HepG2 (cell line): ENCODE data around the gene NRIP2. TPM values are rescaled to one million over a fixed set of nuclear protein-coding genes. Genes with fewer than 3 reads are reported as not detected.
A peak's percentile ranks its signal among the peaks of the same experiment; 100 is the strongest.

Experiments used
- AHR ChIP-seq: IDR thresholded peaks from 2 replicates; pipeline ENCODE4 v1.6.1; 2018; ENCODE audit warnings: missing genetic modification reagents, missing compliant biosample characterization
- ARNT2 ChIP-seq: sonication (generic); formaldehyde crosslinking; IDR thresholded peaks from 2 replicates; pipeline ENCODE4 v1.8.0; 2022; ENCODE audit warnings: mild to moderate bottlenecking, low read depth, missing genetic modification reagents, moderate library complexity
- CC2D1A ChIP-seq: sonication (generic); formaldehyde crosslinking; IDR thresholded peaks from 2 replicates; pipeline ENCODE4 v1.8.1; 2023; ENCODE audit warnings: mild to moderate bottlenecking, missing genetic modification reagents
- FUBP1 ChIP-seq: sonication (generic); formaldehyde crosslinking; IDR thresholded peaks from 2 replicates; pipeline ENCODE4 v1.5.1; 2020; ENCODE audit warnings: missing genetic modification reagents, mild to moderate bottlenecking, borderline replicate concordance
- HOXA7 ChIP-seq: sonication (generic); formaldehyde crosslinking; IDR thresholded peaks from 2 replicates; pipeline ENCODE4 v1.8.1; 2022; ENCODE audit warnings: mild to moderate bottlenecking, missing genetic modification reagents, moderate library complexity
- KLF15 ChIP-seq: sonication (generic); formaldehyde crosslinking; IDR thresholded peaks from 2 replicates; pipeline ENCODE4 v1.8.1; 2023; ENCODE audit warnings: borderline replicate concordance, mild to moderate bottlenecking, inconsistent platforms, missing genetic modification reagents, mixed read lengths
- KLF16 ChIP-seq, 2 experiments: sonication (generic) in 1 of 2; formaldehyde crosslinking in 1 of 2; IDR thresholded peaks; 2 replicates each; pipeline versions ENCODE4 v1.6.1 to v1.8.0; 2016 to 2023; ENCODE audit warnings: missing genetic modification reagents in 2 of 2, missing compliant biosample characterization in 1 of 2
- PBX2 ChIP-seq: IDR thresholded peaks from 2 replicates; pipeline ENCODE4 v1.6.1; 2016; ENCODE audit warnings: control low read depth
- PHF20 ChIP-seq: sonication (generic); formaldehyde crosslinking; IDR thresholded peaks from 2 replicates; pipeline ENCODE4 v1.5.0; 2020; ENCODE audit warnings: mild to moderate bottlenecking, missing genetic modification reagents
- RFXANK ChIP-seq: IDR thresholded peaks from 2 replicates; pipeline ENCODE4 v1.6.1; 2016
- SMAD3 ChIP-seq: sonication (generic); formaldehyde crosslinking; IDR thresholded peaks from 2 replicates; pipeline ENCODE4 v1.4.0; 2020; ENCODE audit warnings: missing genetic modification reagents
- SP5 ChIP-seq: IDR thresholded peaks from 2 replicates; pipeline ENCODE4 v1.6.1; 2016; ENCODE audit warnings: low read depth, borderline replicate concordance
- TMF1 ChIP-seq: sonication (generic); formaldehyde crosslinking; IDR thresholded peaks from 2 replicates; pipeline ENCODE4 v1.8.1; 2022; ENCODE audit warnings: low read depth, missing genetic modification reagents
- ZBTB10 ChIP-seq: sonication (generic); formaldehyde crosslinking; IDR thresholded peaks from 2 replicates; pipeline ENCODE4 v1.4.0; 2020; ENCODE audit warnings: missing genetic modification reagents, borderline replicate concordance
- ZMYM4 ChIP-seq: sonication (generic); formaldehyde crosslinking; IDR thresholded peaks from 2 replicates; pipeline ENCODE4 v1.8.1; 2023; ENCODE audit warnings: mild to moderate bottlenecking, missing genetic modification reagents
- ZNF441 ChIP-seq: sonication (generic); formaldehyde crosslinking; IDR thresholded peaks from 2 replicates; pipeline ENCODE4 v1.7.0; 2021; ENCODE audit warnings: missing genetic modification reagents, borderline replicate concordance
- ZNF614 ChIP-seq: IDR thresholded peaks from 2 replicates; pipeline ENCODE4 v1.6.1; 2018; ENCODE audit warnings: missing biosample characterization, missing genetic modification reagents, inconsistent platforms, borderline replicate concordance
- ZNF615 ChIP-seq: sonication (generic); formaldehyde crosslinking; IDR thresholded peaks from 2 replicates; pipeline ENCODE4 v1.5.0; 2020; ENCODE audit warnings: mild to moderate bottlenecking, missing genetic modification reagents, borderline replicate concordance
- ZNF709 ChIP-seq: sonication (generic); formaldehyde crosslinking; IDR thresholded peaks from 2 replicates; pipeline ENCODE4 v1.5.0; 2020; ENCODE audit warnings: mild to moderate bottlenecking, missing genetic modification reagents
- ZNF891 ChIP-seq: sonication (generic); formaldehyde crosslinking; IDR thresholded peaks from 2 replicates; pipeline ENCODE4 v1.5.0; 2020; ENCODE audit warnings: mild to moderate bottlenecking, missing genetic modification reagents
- polyA plus RNA-seq, 8 experiments: library from polyadenylated mRNA; depleted of rRNA in 3 of 8; stranded (reverse) in 7 of 8; unstranded in 1 of 8; fragments of >200 nt; fragmentation: Illumina TruSeq in 4 of 8; extraction: Trizol in 4 of 8; gene quantifications; 2 replicates each; pipeline versions ENCODE4 v1.2.1 to v1.2.3, GENCODE V29; 2011 to 2016; ENCODE audit warnings: low read depth in 4 of 8, missing spikeins in 1 of 8, mixed read lengths in 1 of 8; ENCODE audit not compliant: insufficient read depth in 1 of 8
- total RNA-seq, 5 experiments: library from RNA; depleted of rRNA; stranded (reverse); fragments of >200 nt; fragmentation: Illumina TruSeq; extraction: Trizol; gene quantifications; 2 replicates each; pipeline ENCODE4 v1.2.3, GENCODE V29; 2016; ENCODE audit warnings: low read depth in 1 of 5
- TF ChIP-seq, protein P1 (sequence below): sonication (generic); formaldehyde crosslinking; IDR thresholded peaks from 2 replicates; pipeline ENCODE4 v1.4.0; 2020; ENCODE audit warnings: missing genetic modification reagents
- TF ChIP-seq, protein P2 (sequence below): sonication (generic); formaldehyde crosslinking; IDR thresholded peaks from 2 replicates; pipeline ENCODE4 v1.4.0; 2020; ENCODE audit warnings: mild to moderate bottlenecking, missing genetic modification reagents

NRIP2 gene
- total and polyA plus RNA-seq, 2 of the 13 experiments (the other 11 are each of a cell fraction or from before 2014, with no cell fraction given), result not detected

DNA sequence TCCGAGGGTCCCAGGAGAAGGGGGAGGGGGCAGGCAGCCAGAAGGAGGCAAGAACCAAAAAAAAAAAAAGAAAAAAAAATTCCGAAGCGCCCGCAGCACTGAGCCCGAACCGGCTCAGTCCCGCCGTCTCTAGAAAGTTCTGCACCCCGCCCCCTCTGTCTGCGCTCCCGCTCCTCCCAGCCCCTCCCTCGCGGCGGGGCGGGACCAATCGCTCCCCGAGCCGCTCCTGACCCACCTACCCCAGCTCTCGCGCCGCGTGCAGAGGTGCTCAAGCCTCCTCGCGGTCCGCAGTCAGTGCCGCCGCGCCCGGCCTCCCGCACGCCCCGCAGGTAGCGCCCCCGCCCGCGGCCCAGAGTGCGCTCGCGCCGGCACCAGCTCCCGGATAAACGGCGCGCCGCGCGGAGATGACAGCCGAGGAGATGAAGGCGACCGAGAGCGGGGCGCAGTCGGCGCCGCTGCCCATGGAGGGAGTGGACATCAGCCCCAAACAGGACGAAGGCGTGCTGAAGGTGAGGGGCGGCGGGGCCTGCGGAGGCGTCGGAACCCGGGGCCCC, 40.0 kb downstream of the NRIP2 start, which contains the start of gene FKBP4 (continued):
- TF ChIP-seq, protein P1, sequence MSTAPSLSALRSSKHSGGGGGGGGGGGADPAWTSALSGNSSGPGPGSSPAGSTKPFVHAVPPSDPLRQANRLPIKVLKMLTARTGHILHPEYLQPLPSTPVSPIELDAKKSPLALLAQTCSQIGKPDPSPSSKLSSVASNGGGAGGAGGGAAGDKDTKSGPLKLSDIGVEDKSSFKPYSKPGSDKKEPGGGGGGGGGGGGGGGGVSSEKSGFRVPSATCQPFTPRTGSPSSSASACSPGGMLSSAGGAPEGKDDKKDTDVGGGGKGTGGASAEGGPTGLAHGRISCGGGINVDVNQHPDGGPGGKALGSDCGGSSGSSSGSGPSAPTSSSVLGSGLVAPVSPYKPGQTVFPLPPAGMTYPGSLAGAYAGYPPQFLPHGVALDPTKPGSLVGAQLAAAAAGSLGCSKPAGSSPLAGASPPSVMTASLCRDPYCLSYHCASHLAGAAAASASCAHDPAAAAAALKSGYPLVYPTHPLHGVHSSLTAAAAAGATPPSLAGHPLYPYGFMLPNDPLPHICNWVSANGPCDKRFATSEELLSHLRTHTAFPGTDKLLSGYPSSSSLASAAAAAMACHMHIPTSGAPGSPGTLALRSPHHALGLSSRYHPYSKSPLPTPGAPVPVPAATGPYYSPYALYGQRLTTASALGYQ (CRISPR knock-in tag), result 0 out of 2 replicates have a peak, but pooled peaks have one; percentile 34
- TF ChIP-seq PHF20 (CRISPR knock-in tag), result no peak
- TF ChIP-seq ZNF891 (CRISPR knock-in tag), result peak; percentile 36; the same call in 1 of the 2 replicates
- TF ChIP-seq KLF15 (CRISPR knock-in tag), result peak; percentile 72; the same call in 1 of the 2 replicates
- no peak for TF ChIP-seq SMAD3 (CRISPR knock-in tag)
- no peak for TF ChIP-seq FUBP1 (CRISPR knock-in tag)
- no peak for TF ChIP-seq PBX2 (CRISPR knock-in tag)
- TF ChIP-seq KLF16 (CRISPR knock-in tag; IDR thresholded peaks at IDR 0.05), result peak in 1 of 2 experiments; percentile 63; a peak in 1 of 4 replicates
- 0 out of 2 replicates have a peak, but pooled peaks have one; percentile 37 for TF ChIP-seq RFXANK
- TF ChIP-seq SP5 (CRISPR knock-in tag), result peak; percentile 41; the same call in 1 of the 2 replicates
- TF ChIP-seq ZNF441 (CRISPR knock-in tag), result peak; percentile 54; the same call in 1 of the 2 replicates
- peak; percentile 64; the same call in 1 of the 2 replicates for TF ChIP-seq TMF1 (CRISPR knock-in tag)
- TF ChIP-seq AHR (CRISPR knock-in tag), result peak; percentile 71; the same call in 1 of the 2 replicates
- no peak for TF ChIP-seq ZNF615 (CRISPR knock-in tag)
- TF ChIP-seq ZBTB10 (CRISPR knock-in tag), result no peak
- TF ChIP-seq ARNT2 (CRISPR knock-in tag), result peak; percentile 81
- peak; percentile 60; the same call in 1 of the 2 replicates for TF ChIP-seq ZMYM4 (CRISPR knock-in tag)
- TF ChIP-seq, protein P2, sequence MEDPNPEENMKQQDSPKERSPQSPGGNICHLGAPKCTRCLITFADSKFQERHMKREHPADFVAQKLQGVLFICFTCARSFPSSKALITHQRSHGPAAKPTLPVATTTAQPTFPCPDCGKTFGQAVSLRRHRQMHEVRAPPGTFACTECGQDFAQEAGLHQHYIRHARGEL (CRISPR knock-in tag), result no peak
- no peak for TF ChIP-seq ZNF614 (CRISPR knock-in tag)
- no peak for TF ChIP-seq CC2D1A (CRISPR knock-in tag)
- no peak for TF ChIP-seq HOXA7
- TF ChIP-seq ZNF709 (CRISPR knock-in tag), result peak; percentile 95
